HCT116 (cell line): ENCODE measurements around the gene SLCO4A1. TPM values are rescaled to one million over a fixed set of nuclear protein-coding genes. Genes with fewer than 3 reads are reported as not detected.

ENCODE experiments used
- ATAC-seq: fragments of 200-7000 bp; cut with Tn5 transposase; 2 replicates; pipeline ENCODE4 v1.9.1; 2020; ENCODE audit warnings: mild to moderate bottlenecking, moderate library complexity
- BruUV-seq: library from RNA; stranded (reverse); fragments of 400-500 nt; replicated peaks from 2 replicates; lab custom pipeline; 2021; lab: Mats Ljungman, UMichigan
- CTCF ChIA-PET: fragments of 300-600 bp; sonication (Branson Sonifier 250); formaldehyde crosslinking; loops from one replicate; lab custom pipeline; 2021; ENCODE audit warnings: antibody characterized with exemption; lab: Charles Lee
- POLR2A ChIA-PET: fragments of 300-600, 350-600 bp; sonication (Branson Sonifier 250); formaldehyde crosslinking; loops from one replicate; lab custom pipeline; 2021; ENCODE audit warnings: antibody characterized with exemption; lab: Charles Lee
- RAD21 ChIA-PET, 2 experiments: fragments of 300-600 bp; sonication (Branson Sonifier 250); formaldehyde crosslinking; loops; one replicate each; lab custom pipeline; 2023; ENCODE audit warnings: low total read pairs in 2 of 2; ENCODE audit not compliant: uncharacterized antibody in 2 of 2, unreplicated experiment in 2 of 2, low non-redundant PET in 1 of 2; lab: Charles Lee
- DNase-seq: peaks from one replicate; pipeline ENCODE4 v3.0.0-alpha.2; 2010; ENCODE audit warnings: low read depth, low spot score
- H2AFZ ChIP-seq: fragments of 200-600 bp; shearing (Covaris generic), sonication (generic); 2 replicates; pipeline ENCODE4 v1.6.1; 2017; ENCODE audit warnings: low read depth, mixed run types, mixed read lengths, antibody characterized with exemption, low read length; ENCODE audit not compliant: poor library complexity, severe bottlenecking
- H3K27ac ChIP-seq: 2 replicates; pipeline ENCODE4 v1.5.1; 2012; ENCODE audit warnings: low read depth, low read length
- H3K27me3 ChIP-seq: fragments of 200-600 bp; sonication (generic); 2 replicates; pipeline ENCODE4 v1.6.1; 2016; ENCODE audit warnings: mixed run types, low read length, mixed read lengths; ENCODE audit not compliant: insufficient read depth
- H3K36me3 ChIP-seq, 2 experiments: fragments of 200-500 bp in 1 of 2; fragments of 200-600 bp in 1 of 2; sonication (Bioruptor generic) in 1 of 2; sonication (generic) in 1 of 2; 2 replicates each; pipeline versions ENCODE4 v1.5.1 to v1.6.1; 2014 to 2016; ENCODE audit warnings: low read length in 2 of 2, inconsistent platforms in 1 of 2, mixed read lengths in 1 of 2, mixed run types in 1 of 2; ENCODE audit not compliant: insufficient read depth in 2 of 2, control insufficient read depth in 1 of 2
- H3K4me1 ChIP-seq, 2 experiments: fragments of 200-600 bp in 1 of 2; sonication (generic) in 1 of 2; 2 replicates each; pipeline versions ENCODE4 v1.5.1 to v1.6.1; 2012 to 2017; ENCODE audit warnings: low read length in 2 of 2, inconsistent platforms in 1 of 2, mild to moderate bottlenecking in 1 of 2, mixed read lengths in 1 of 2, mixed run types in 1 of 2, moderate library complexity in 1 of 2; ENCODE audit not compliant: insufficient read depth in 2 of 2, control insufficient read depth in 1 of 2
- H3K4me2 ChIP-seq: fragments of 200-600 bp; sonication (generic); 2 replicates; pipeline ENCODE4 v1.6.1; 2017; ENCODE audit warnings: mixed run types, low read length, mixed read lengths
- H3K4me3 ChIP-seq, 2 experiments: fragments of 200-600 bp in 1 of 2; sonication (generic) in 1 of 2; replicated peaks in 1 of 2; 2 replicates each; pipeline ENCODE4 v1.5.1; 2011 to 2016; ENCODE audit warnings: low read length in 2 of 2, control low read depth in 1 of 2, low read depth in 1 of 2, mild to moderate bottlenecking in 1 of 2, mixed read lengths in 1 of 2, mixed run types in 1 of 2
- H3K79me2 ChIP-seq: fragments of 200-600 bp; sonication (generic); 2 replicates; pipeline ENCODE4 v1.6.1; 2017; ENCODE audit warnings: mild to moderate bottlenecking, mixed run types, low read length, moderate library complexity, mixed read lengths; ENCODE audit not compliant: insufficient read depth
- H3K9ac ChIP-seq: fragments of 200-600 bp; sonication (generic); 2 replicates; pipeline ENCODE4 v1.6.1; 2016; ENCODE audit warnings: low read length, mixed read lengths
- H3K9me2 ChIP-seq: fragments of 200-600 bp; sonication (generic), shearing (Covaris generic); 2 replicates; pipeline ENCODE4 v1.6.1; 2017; ENCODE audit warnings: mixed run types, mild to moderate bottlenecking, moderate library complexity; ENCODE audit not compliant: insufficient read depth
- H3K9me3 ChIP-seq, 2 experiments: fragments of 200-500 bp in 1 of 2; fragments of 200-600 bp in 1 of 2; sonication (Bioruptor generic) in 1 of 2; sonication (generic) in 1 of 2; 2 replicates each; pipeline ENCODE4 v1.6.1; 2014 to 2017; ENCODE audit warnings: low read length in 2 of 2, mixed read lengths in 2 of 2, inconsistent platforms in 1 of 2, low read depth in 1 of 2, mild to moderate bottlenecking in 1 of 2, mixed run types in 1 of 2, moderate library complexity in 1 of 2; ENCODE audit not compliant: control insufficient read depth in 1 of 2, insufficient read depth in 1 of 2
- H4K20me1 ChIP-seq: fragments of 200-600 bp; sonication (generic), shearing (Covaris generic); 2 replicates; pipeline ENCODE4 v1.6.1; 2017; ENCODE audit warnings: mixed run types, mild to moderate bottlenecking, moderate library complexity; ENCODE audit not compliant: insufficient read depth
- CBX3 ChIP-seq: IDR thresholded peaks from 2 replicates; pipeline ENCODE4 v1.6.1; 2012; ENCODE audit warnings: low read depth
- CEBPB ChIP-seq: IDR thresholded peaks from 2 replicates; pipeline ENCODE4 v1.6.1; 2012; ENCODE audit warnings: low read depth
- FOSL1 ChIP-seq: IDR thresholded peaks from 2 replicates; pipeline ENCODE4 v1.6.1; 2012; ENCODE audit warnings: low read depth
- JUND ChIP-seq: IDR thresholded peaks from 2 replicates; pipeline ENCODE4 v1.6.1; 2012
- POLR2A ChIP-seq: IDR thresholded peaks from 2 replicates; pipeline ENCODE4 v1.7.0; 2011; ENCODE audit warnings: borderline replicate concordance; ENCODE audit not compliant: insufficient read depth, insufficient read length; ENCODE audit errors: extremely low read depth
- SIN3A ChIP-seq: IDR thresholded peaks from 2 replicates; pipeline ENCODE4 v1.6.1; 2012; ENCODE audit warnings: low read depth
- SRF ChIP-seq: IDR thresholded peaks from 2 replicates; pipeline ENCODE4 v1.6.1; 2012; ENCODE audit warnings: low read depth
- ZFX ChIP-seq: fragments of 450-650 bp; IDR thresholded peaks from 2 replicates; pipeline ENCODE4 v1.6.1; 2017
- ZNF274 ChIP-seq: fragments of 200-500 bp; sonication (Bioruptor generic); IDR thresholded peaks from 2 replicates; pipeline ENCODE4 v1.6.1; 2014; ENCODE audit warnings: mild to moderate bottlenecking, low read depth, low read length, inconsistent platforms
- intact Hi-C: fragments of 100-400 bp; cut with micrococcal nuclease; formaldehyde crosslinking; loops from 2 replicates; pipeline ENCODE4 v1.10.0; 2022
- total RNA-seq: library from RNA; stranded (reverse); gene quantifications from one replicate; pipeline ENCODE4 v1.2.1, GENCODE V29; 2021; ENCODE audit not compliant: unreplicated experiment
- TF ChIP-seq, protein P1 (sequence below): IDR thresholded peaks from 2 replicates; pipeline ENCODE4 v1.6.1; 2012
- TF ChIP-seq, protein P2 (sequence below): IDR thresholded peaks from 2 replicates; pipeline ENCODE4 v1.6.1; 2011; ENCODE audit warnings: mild to moderate bottlenecking, low read length, moderate library complexity; ENCODE audit not compliant: insufficient replicate concordance; ENCODE audit errors: extremely low read depth

The SLCO4A1 gene
- total RNA-seq, 1 experiment from 2014 or later: 107 TPM

DNA sequence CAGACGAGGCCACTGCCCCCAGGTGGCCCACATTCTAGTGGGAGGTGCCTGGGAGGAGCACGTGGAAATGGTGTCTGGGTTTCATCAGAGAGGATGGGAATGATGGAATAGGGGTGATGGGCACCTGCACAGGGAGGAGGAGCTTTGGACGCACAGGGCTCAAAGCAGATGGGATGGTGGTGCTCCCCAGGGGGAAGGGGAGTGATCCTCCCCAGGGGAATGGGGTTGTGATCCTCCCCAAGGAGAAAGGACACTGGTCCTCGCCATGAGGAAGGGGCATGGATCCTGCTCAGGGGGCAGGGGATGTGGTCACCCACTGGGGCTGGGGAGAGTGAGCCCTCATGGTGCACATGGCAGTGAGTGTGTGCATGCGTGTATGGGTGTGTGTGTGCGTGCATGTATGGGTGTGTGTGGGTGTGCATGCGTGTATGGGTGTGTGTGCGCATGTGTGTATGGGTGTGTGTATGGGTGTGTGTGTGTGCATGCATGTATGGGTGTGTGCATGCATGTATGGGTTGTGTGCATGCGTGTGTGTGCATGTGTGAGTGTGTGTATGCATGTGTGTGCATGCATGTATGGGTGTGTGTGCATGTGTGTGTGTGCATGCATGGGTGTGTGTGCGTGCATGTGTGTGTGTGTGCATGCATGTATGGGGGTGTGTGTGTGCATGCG lies 49.7 kb upstream of the SLCO4A1 start:
- no TSS peak for BruUV-seq
- Histone ChIP-seq H3K9ac (no peak overlapping the region), H3K27me3 (no peaks in the 10 kb centered on the region), H3K9me3 (no peaks in the 10 kb centered on the region), H3K4me3 (no peak overlapping the region), H3K36me3 (no peaks in the 10 kb centered on the region), H4K20me1 (no peaks in the 10 kb centered on the region), H3K9me2 (no peaks in the 10 kb centered on the region), H3K27ac (no peak overlapping the region), H3K4me1 (peaks cover 7 to 34% of the 10 kb centered on the region in 2 experiments; a peak in 3 of 4 replicates), H3K4me2 (no peak overlapping the region), H2AFZ (no peak overlapping the region), H3K79me2 (no peaks in the 10 kb centered on the region)
- intact Hi-C loops: no loop called here
- DNase-seq: no peak
- ATAC-seq: no peak
- ChIA-PET POLR2A (no interaction called here), CTCF (no interaction called here), RAD21 (no interaction called here)
- TF ChIP-seq JUND (no peak), CBX3 (no peak), ZFX (no peak), ZNF274 (no peak), POLR2A (no peak), CEBPB (no peak), FOSL1 (no peak), SIN3A (no peak)
- TF ChIP-seq, protein P1, sequence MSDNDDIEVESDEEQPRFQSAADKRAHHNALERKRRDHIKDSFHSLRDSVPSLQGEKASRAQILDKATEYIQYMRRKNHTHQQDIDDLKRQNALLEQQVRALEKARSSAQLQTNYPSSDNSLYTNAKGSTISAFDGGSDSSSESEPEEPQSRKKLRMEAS: no peak

DNA sequence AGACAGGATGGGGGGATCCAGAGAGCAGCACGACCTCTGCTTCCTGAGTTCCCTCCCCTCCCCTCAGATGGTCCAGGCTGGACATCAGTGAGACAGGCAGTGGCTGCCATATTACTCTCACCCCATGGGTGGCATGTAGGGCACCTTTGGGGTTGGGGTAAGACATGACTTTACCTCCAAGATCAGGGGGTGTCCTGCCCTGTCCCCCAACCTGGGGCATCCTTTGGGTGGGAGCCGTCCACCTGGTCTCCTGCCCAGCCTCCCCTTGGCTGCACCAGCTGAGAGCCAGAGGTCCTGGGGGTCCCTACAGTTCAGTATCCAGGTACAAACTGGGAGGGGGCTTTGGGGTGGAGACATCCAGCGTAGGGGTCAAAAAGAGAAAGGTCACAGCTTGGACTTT lies 48.7 kb upstream of the SLCO4A1 start:
- no peaks in the 10 kb centered on the region for H3K79me2 ChIP-seq
- ATAC-seq (no peak), DNase-seq (no peak)
- no peaks in the 10 kb centered on the region for H3K9me3 ChIP-seq
- intact Hi-C loops: no loop called here
- ChIA-PET RAD21 (no interaction called here), CTCF (no interaction called here), POLR2A (no interaction called here)
- no peaks in the 10 kb centered on the region for H4K20me1 ChIP-seq
- H3K4me2 ChIP-seq: no peak overlapping the region
- no peaks in the 10 kb centered on the region for H3K27me3 ChIP-seq
- peaks cover 10 to 40% of the 10 kb centered on the region in 2 experiments; a peak in 3 of 4 replicates for H3K4me1 ChIP-seq
- no TSS peak for BruUV-seq
- H3K9ac ChIP-seq: no peak overlapping the region
- no peak overlapping the region for H2AFZ ChIP-seq
- H3K9me2 ChIP-seq: no peaks in the 10 kb centered on the region
- H3K27ac ChIP-seq: no peak overlapping the region
- TF ChIP-seq CEBPB (no peak), SRF (no peak)
- TF ChIP-seq, protein P2, sequence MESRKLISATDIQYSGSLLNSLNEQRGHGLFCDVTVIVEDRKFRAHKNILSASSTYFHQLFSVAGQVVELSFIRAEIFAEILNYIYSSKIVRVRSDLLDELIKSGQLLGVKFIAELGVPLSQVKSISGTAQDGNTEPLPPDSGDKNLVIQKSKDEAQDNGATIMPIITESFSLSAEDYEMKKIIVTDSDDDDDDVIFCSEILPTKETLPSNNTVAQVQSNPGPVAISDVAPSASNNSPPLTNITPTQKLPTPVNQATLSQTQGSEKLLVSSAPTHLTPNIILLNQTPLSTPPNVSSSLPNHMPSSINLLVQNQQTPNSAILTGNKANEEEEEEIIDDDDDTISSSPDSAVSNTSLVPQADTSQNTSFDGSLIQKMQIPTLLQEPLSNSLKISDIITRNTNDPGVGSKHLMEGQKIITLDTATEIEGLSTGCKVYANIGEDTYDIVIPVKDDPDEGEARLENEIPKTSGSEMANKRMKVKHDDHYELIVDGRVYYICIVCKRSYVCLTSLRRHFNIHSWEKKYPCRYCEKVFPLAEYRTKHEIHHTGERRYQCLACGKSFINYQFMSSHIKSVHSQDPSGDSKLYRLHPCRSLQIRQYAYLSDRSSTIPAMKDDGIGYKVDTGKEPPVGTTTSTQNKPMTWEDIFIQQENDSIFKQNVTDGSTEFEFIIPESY: no peak
- H3K36me3 ChIP-seq: no peaks in the 10 kb centered on the region
- H3K4me3 ChIP-seq: no peak overlapping the region
